ENCODE results near the gene CLDN5.
A peak's percentile ranks its signal among the peaks of the same experiment; 100 is the strongest.

The CLDN5 gene

DNA sequence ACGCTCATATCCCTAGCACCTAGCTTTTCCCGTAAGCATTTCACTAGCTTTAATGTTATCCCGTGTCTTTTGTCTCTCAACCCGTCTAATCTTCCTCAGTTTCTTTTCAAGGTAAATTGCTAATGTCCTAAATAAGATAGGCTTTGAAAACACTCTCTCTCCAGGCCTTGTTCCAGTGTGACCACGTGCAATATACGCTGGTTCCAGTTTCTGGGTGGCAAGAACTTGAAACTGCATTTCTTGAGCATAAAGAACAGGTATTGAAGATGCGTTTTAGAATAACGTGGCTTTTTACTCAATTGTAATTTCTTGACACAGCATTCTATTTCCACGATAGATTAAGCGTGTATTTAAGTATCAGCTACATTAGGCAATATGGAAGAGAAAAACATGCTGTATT is 43.4 kb downstream of the CLDN5 start:
- no peak for DNase-seq (ENCODE audit: low read depth in 2 of 2)

- no peak for DNase-seq (ENCODE audit: low read depth in 2 of 2)
Observed at GRCh38 chr22:19480173-19480568, 44.0 kb downstream of the CLDN5 start.

GRCh38 chr22:19479355-19480172 is 44.6 kb downstream of the CLDN5 start, which contains the start of gene CDC45:
CDC45 (plus strand) TSS chr22:19479920; CDS start chr22:19479969, 49 bp downstream.
- peak; percentile 86 to 89 for DNase-seq (ENCODE audit: low read depth in 2 of 2)

DNA sequence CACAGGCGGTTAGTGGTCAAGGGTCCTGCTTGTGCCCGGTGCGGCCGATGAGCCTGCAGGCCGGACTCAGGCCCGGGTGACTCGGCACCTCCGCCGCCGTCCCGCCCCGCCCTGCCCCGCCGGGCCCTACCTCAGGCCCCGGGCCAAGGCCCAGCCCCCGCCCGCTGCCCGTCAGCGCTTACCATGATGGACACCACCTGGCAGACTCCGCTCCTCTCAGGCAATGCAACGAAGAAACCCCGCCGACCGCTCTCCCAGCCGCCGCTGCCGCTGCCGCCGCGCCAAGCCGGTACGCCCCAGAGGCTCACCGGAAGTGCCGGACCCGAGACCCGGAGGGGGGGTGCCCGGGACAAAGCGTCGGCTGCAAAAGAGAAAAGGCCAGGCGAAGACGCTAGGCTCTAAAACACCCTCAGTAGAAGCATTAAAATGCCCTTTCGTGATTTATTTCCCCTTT is 45.3 kb downstream of the CLDN5 start, which contains the start of gene UFD1:
UFD1 (minus strand) TSS at position 293 of the 454 bp plus-strand sequence; CDS start at position 185, 108 bp downstream.
- DNase-seq (ENCODE audit: low read depth in 2 of 2): peak; percentile 54 to 57

DNA sequence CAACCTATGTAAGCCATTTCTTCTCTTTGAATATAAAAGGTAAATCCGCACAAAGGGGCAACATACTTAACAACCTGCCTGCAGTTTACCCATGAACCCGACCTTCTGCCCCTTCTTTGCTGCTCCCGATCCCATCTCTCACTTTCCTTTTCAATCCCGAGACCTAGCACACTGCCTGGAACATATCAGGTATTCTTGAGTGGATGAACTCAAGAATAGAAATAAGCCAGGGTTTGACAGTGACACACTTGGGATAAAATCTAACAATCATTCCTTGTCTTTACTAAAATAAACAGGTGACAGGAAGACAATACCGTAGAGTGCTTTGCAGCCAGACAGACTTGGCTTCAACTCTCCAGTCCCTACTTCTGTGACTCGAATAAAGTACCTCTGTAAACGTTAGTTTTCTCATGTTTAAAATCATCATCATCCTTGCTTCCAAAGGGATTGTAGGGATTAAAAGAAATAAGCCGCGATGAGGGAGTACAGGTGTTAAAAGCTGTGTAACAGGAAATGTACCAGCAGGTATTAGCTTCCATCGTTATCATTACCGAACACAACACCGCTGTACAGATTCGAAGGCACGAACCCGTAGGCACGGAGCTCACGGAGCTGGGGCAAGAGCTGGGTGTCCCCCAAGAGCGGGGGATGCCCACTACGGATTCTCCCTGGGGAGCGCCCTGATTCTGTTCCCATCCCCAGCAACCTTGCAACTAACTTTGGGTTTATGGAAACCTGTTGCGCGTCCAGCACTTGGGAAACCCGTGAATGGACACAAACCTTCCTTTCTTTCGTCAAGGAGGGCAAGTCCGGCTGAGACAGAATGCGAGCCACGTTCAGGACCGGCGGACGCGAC is 45.9 kb downstream of the CLDN5 start:
- DNase-seq (ENCODE audit: low read depth in 2 of 2): peak in 1 of 2 donors; percentile 0

- DNase-seq (ENCODE audit: low read depth in 2 of 2): no peak
Observed at GRCh38 chr22:19477321-19478044, 46.7 kb downstream of the CLDN5 start.

- no peak for DNase-seq (ENCODE audit: low read depth in 2 of 2)
Observed at GRCh38 chr22:19476023-19476422, 48.2 kb downstream of the CLDN5 start.

GRCh38 chr22:19473578-19473977 is 50.6 kb downstream of the CLDN5 start:
- no peak for DNase-seq (ENCODE audit: low read depth in 2 of 2)

Data from activated CD8-positive, alpha-beta memory T cell treated with anti-CD3 and anti-CD28 coated beads for 4 hours (primary cell).